GM12878 (cell line): ENCODE data around the gene CERCAM. TPM values are rescaled to one million over a fixed set of nuclear protein-coding genes. Genes with fewer than 3 reads are reported as not detected.

Experiments
- BHLHE40 ChIP-seq, 2 experiments: fragments of 450-650 bp in 1 of 2; IDR thresholded peaks; 2 replicates each; pipeline ENCODE4 v1.6.1; 2011 to 2017; ENCODE audit warnings: low read depth in 2 of 2, borderline replicate concordance in 1 of 2, improper control_type of control experiment in 1 of 2, low read length in 1 of 2, mild to moderate bottlenecking in 1 of 2
- JUNB ChIP-seq: IDR thresholded peaks from 2 replicates; pipeline ENCODE4 v1.6.1; 2016; ENCODE audit warnings: antibody characterized with exemption, mild to moderate bottlenecking
- MEF2B ChIP-seq: fragments of 450-650 bp; IDR thresholded peaks from 2 replicates; pipeline ENCODE4 v1.6.1; 2018; ENCODE audit warnings: mild to moderate bottlenecking, moderate library complexity; ENCODE audit not compliant: partially characterized antibody, poor library complexity, severe bottlenecking
- MTA2 ChIP-seq: fragments of 450-650 bp; IDR thresholded peaks from 2 replicates; pipeline ENCODE4 v1.6.1; 2016; ENCODE audit warnings: low read depth, mild to moderate bottlenecking, moderate library complexity
- RB1 ChIP-seq: fragments of 450-650 bp; formaldehyde crosslinking; IDR thresholded peaks from 2 replicates; pipeline ENCODE4 v1.6.1; 2017; ENCODE audit warnings: mild to moderate bottlenecking, borderline replicate concordance
- SRF ChIP-seq, 2 experiments: IDR thresholded peaks; 2 replicates each; pipeline ENCODE4 v1.6.1; 2011; ENCODE audit warnings: low read depth in 2 of 2, low read length in 2 of 2, mild to moderate bottlenecking in 1 of 2, moderate library complexity in 1 of 2
- polyA plus RNA-seq, 11 experiments: library from polyadenylated mRNA; depleted of rRNA in 4 of 11; unstranded in 6 of 11; stranded (reverse) in 5 of 11; fragments of >200 nt; fragmentation: Nextera tagmentation in 4 of 11; fragmentation: Illumina TruSeq in 1 of 11; extraction: Ambion mirVana in 4 of 11; extraction: Trizol in 1 of 11; gene quantifications; 1 replicate in 1 of 11; 2 replicates in 10 of 11; pipeline versions ENCODE4 v1.2.1 to v1.2.3, GENCODE V29; 2011 to 2016; ENCODE audit warnings: inconsistent platforms in 2 of 11, missing spikeins in 2 of 11, low read depth in 1 of 11
- total RNA-seq, 4 experiments: library from RNA; depleted of rRNA in 3 of 4; stranded (reverse); fragments of >200 nt in 3 of 4; fragmentation: Illumina TruSeq in 1 of 4; extraction: Trizol in 1 of 4; gene quantifications; 2 replicates each; pipeline versions ENCODE4 v1.2.1 to v1.2.3, GENCODE V29; 2013 to 2021
- TF ChIP-seq, protein P1 (sequence below): fragments of 450-650 bp; IDR thresholded peaks from 2 replicates; pipeline ENCODE4 v1.6.1; 2016; ENCODE audit warnings: mild to moderate bottlenecking, moderate library complexity, borderline replicate concordance
- TF ChIP-seq, protein P2 (sequence below): fragments of 450-650 bp; formaldehyde crosslinking; IDR thresholded peaks from 2 replicates; pipeline ENCODE4 v1.4.0; 2020; ENCODE audit warnings: mild to moderate bottlenecking, moderate library complexity

Gene CERCAM
- total and polyA plus RNA-seq, 10 of the 15 experiments (the other 5 are each of a cell fraction or from before 2014, with no cell fraction given): 0.05 to 6.7 (median 0.71) TPM

DNA sequence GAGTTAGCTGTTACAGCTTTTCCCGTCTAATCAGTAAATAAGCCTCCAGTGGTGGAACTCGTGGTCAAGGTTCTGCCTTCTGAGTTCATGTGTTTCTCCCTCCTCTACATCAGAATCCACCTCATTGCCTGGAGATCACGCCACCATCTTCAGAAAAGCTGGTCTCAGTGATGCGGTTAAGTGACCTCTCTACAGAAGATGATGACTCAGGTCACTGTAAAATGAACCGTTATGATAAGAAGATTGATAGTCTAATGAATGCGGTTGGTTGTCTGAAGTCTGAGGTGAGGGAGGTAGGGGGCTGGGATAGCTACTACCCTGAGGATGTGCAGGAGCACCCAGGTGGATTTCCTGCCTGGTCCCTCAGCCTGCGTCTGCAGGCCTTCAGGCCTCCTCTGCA, 48.4 kb downstream of the CERCAM start (continued):
- TF ChIP-seq, protein P1, sequence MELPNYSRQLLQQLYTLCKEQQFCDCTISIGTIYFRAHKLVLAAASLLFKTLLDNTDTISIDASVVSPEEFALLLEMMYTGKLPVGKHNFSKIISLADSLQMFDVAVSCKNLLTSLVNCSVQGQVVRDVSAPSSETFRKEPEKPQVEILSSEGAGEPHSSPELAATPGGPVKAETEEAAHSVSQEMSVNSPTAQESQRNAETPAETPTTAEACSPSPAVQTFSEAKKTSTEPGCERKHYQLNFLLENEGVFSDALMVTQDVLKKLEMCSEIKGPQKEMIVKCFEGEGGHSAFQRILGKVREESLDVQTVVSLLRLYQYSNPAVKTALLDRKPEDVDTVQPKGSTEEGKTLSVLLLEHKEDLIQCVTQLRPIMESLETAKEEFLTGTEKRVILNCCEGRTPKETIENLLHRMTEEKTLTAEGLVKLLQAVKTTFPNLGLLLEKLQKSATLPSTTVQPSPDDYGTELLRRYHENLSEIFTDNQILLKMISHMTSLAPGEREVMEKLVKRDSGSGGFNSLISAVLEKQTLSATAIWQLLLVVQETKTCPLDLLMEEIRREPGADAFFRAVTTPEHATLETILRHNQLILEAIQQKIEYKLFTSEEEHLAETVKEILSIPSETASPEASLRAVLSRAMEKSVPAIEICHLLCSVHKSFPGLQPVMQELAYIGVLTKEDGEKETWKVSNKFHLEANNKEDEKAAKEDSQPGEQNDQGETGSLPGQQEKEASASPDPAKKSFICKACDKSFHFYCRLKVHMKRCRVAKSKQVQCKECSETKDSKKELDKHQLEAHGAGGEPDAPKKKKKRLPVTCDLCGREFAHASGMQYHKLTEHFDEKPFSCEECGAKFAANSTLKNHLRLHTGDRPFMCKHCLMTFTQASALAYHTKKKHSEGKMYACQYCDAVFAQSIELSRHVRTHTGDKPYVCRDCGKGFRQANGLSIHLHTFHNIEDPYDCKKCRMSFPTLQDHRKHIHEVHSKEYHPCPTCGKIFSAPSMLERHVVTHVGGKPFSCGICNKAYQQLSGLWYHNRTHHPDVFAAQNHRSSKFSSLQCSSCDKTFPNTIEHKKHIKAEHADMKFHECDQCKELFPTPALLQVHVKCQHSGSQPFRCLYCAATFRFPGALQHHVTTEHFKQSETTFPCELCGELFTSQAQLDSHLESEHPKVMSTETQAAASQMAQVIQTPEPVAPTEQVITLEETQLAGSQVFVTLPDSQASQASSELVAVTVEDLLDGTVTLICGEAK: no peak
- no peak for TF ChIP-seq MTA2
- no peak for TF ChIP-seq MEF2B
- TF ChIP-seq, protein P2, sequence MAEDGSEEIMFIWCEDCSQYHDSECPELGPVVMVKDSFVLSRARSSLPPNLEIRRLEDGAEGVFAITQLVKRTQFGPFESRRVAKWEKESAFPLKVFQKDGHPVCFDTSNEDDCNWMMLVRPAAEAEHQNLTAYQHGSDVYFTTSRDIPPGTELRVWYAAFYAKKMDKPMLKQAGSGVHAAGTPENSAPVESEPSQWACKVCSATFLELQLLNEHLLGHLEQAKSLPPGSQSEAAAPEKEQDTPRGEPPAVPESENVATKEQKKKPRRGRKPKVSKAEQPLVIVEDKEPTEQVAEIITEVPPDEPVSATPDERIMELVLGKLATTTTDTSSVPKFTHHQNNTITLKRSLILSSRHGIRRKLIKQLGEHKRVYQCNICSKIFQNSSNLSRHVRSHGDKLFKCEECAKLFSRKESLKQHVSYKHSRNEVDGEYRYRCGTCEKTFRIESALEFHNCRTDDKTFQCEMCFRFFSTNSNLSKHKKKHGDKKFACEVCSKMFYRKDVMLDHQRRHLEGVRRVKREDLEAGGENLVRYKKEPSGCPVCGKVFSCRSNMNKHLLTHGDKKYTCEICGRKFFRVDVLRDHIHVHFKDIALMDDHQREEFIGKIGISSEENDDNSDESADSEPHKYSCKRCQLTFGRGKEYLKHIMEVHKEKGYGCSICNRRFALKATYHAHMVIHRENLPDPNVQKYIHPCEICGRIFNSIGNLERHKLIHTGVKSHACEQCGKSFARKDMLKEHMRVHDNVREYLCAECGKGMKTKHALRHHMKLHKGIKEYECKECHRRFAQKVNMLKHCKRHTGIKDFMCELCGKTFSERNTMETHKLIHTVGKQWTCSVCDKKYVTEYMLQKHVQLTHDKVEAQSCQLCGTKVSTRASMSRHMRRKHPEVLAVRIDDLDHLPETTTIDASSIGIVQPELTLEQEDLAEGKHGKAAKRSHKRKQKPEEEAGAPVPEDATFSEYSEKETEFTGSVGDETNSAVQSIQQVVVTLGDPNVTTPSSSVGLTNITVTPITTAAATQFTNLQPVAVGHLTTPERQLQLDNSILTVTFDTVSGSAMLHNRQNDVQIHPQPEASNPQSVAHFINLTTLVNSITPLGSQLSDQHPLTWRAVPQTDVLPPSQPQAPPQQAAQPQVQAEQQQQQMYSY: no peak
- TF ChIP-seq JUNB: no peak
- TF ChIP-seq SRF (IDR thresholded peaks at IDR 0.05; ENCODE audit: low read depth in 2 of 2, low read length in 2 of 2): no peak
- no peak for TF ChIP-seq RB1
- no peak for TF ChIP-seq BHLHE40 (IDR thresholded peaks at IDR 0.05; ENCODE audit: borderline replicate concordance in 1 of 2, low read depth in 2 of 2, low read length in 1 of 2)
